ENCODE measurements around the gene IQUB.
"Not testable (repeated sequence)": the region's sequence is repeated elsewhere in the genome, so short reads cannot be mapped to it uniquely, and the experiment has no call there.

IQUB gene

DNA sequence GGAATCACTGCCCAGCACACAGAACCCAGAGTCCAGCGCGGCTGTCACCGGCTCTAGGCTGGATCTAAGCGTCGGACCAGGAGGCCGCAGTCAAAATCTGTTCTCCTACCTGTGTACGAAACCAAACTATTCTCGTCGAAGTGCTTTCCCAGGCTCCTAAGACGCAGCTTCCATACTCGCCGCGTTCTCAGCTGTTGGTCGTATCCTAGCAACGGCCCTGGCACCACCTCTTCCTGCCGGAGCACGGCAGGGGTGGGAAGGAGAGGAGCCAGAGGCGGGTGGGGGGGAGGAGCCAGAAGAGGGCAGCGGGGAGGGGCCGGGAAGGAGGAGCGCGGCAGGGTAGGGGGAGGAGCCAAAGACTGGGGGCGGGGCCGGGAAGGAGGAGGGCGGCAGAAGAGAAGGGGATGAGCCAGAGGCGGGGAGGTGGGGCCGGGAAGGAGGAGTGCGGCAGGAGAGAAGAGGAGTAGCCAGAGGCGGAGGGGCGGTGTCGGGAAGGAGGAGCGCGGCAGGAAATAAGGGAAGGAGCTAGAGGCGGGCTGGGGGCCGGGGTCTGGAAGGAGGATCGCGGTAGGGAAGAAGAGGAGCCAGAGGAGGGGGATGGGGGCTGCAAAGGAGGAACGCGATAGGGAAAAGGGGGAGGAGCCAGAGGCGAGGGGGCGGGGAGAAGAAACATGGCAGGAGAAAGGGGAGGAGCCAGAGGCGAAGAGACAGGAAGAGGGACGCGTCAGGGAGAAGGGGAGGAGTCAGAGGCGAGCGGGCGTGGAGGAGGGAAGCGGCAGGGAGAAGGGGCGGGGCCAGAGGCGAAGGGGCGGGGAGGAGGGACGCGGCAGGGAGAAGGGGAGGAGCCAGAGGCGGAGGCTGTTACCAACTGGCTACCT, at the start of gene IQUB:
Gene IQUB, minus strand, starts transcription at position 213 of the 878 bp plus-strand sequence. CDS start 22,255 bp downstream, outside the sequence.
- peak; percentile 96 for DNase-seq

DNA sequence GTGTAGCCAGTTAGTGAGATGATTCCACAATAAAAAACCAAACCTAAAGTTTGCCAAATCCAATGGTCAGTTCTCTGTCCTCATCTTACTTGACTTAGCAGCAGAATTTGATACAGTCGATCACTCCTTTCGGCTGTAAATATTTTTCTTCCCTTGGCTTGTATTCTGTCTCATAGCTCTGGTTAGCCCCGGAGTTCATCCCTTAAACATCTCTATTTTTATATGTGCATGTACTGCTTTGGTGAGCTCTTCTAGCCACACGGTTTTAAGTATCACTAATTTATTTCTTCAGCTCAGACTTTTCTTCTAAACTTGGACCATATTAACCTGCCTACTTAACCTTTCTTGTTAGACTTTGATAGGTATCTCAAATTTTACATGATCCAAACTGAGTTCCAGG, 49.4 kb upstream of the IQUB start:
- no peak for DNase-seq

DNA sequence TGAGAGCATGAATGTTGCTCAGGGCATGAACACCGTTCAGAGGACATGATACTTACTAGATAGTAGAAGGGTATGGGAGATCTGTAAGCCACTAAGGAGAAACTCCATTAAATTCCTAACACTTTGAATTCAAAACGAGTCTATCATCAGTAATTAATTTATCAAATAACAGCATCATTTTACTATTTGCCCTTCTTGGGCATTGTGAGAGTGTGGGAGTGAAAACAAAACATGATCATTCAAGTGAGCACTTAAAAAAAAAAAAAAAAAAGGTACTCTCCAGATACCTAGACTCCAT, 46.7 kb upstream of the IQUB start:
- DNase-seq: no peak

DNA sequence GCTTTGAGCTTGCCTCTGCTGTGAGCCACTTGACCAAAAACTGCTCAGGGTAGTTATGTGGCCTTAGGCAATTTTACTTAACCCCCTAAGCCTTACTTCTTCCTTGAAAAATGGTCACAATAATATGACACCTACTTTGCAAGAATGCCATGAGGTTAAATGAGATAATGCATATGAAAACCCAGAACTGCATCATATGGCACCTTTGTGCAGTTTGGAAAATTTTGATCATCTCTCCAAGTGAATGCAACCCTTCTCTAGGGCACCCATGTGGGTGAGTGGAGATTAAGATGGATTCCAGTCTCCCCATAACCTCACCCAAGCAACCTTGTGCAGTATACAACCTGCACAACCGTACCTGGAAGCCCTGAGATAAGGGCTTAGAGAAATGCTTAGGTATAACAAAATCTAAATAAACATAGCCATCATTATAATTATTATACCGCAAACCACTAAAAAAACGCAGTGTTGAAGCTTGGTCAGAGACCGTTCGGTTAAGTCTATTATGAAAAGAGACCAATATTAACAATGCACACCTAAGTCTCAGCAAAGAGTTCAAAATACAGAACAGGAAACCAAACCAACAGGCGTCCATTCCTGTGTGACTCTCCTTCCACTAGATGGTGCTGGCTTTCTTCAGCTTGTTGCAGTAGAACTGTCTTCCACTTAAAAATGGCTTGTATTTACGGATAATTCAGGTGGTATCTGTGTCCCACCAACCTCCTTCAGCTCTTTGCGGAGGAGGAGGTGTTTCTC, 46.2 kb upstream of the IQUB start:
- peak; percentile 12 for DNase-seq

DNA sequence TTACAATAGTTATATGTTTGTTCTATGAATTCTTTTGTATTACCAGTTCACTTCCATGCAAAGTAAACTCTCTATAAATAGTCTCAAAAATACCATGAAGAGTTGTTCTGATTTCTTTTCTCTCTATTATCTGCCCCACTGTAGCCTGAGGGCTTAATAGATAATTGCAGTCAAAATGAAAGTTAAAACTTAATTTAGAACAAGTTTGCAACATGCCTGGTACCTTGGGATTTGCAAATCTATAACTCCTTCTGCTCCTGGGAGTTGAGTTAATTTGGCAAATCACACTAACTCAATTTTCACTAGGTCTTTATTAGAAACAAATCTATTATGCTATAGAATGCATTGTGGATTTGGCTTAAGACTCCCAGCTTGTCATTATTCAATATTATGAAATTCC, 45.0 kb upstream of the IQUB start:
- no peak for DNase-seq

DNA sequence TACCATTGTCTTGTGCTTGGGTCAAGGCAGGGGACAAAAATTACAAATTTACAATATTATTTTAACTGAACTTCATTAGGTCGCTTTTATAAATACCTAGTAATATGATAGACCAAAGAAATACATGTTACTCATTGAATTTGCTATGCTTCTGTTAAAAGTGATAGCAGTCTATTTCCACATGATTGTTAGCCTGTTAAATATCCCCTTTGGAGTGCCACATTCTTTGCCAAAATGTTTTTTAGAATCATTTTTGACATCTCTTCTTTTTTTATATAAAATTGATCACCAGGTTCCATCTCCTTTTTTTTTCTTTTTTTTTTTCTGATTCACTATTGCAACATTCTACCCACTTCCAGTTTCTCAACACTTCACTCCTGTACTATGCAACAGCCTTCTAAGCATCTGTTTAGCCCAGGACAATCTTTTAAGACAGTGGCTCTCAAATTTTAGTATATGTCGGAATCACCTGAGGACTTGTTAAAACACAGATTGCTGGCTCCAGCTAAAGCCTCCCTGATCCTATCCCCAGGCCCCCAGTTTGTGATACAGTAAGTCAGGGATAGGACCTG, 39.6 kb upstream of the IQUB start:
- no peak for DNase-seq

DNA sequence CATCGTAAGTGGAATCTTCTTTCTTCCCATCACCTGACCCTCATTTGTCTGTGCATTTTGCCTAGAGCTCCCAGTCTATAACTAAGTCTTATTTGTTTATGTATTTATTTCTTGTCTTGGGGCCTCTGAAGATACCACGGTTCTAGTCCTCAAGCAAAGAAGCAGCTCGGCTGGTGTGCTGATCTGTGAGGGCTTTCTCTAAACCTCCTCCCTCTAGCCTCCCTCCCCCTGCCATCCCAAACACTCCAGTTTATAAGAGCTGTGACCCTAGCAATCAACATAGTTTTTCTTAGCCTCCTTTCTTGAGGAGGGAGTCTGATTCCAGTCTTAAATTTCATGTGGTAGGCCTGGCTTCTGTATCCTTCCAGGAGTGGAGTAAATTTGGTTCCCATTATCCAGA, 38.9 kb upstream of the IQUB start:
- DNase-seq: no peak

DNA sequence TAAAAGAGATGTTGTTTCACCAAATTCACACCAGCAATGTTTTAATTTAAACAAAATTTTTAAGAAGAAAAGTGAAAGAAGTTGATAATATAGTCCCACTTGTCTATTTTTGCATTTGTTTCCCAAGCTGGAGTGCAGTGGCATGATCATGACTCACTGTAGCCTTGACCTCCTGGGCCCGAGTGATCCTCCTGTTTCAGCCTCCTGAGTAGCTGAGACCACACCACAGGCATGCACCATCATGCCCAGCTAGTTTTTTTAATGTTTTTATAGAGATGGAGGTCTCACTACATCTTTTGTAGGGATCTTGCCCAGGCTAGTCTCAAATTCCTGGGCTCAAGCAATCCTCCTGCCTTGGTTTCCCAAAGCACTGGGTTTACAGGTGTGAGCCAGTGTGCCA, 37.3 kb upstream of the IQUB start:
- DNase-seq: no peak

DNA sequence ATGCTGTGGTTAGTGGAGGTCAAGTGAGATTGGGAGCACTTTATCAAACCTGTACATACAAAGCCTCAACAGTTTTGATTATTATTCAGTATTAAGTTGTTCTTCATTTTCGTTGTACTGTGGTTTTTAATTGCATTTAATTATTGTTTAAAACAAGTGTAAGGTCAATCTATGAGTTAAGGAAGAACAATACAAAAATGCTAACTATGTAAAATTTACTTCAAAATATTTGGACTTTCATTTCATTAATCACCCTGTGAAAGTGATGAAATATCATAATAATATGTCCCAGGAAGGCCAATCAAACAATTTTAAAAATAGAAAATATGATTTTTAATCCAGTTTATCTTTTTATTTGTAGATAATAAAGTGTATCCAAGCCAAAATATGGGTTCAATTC, 36.8 kb upstream of the IQUB start:
- no peak for DNase-seq

DNA sequence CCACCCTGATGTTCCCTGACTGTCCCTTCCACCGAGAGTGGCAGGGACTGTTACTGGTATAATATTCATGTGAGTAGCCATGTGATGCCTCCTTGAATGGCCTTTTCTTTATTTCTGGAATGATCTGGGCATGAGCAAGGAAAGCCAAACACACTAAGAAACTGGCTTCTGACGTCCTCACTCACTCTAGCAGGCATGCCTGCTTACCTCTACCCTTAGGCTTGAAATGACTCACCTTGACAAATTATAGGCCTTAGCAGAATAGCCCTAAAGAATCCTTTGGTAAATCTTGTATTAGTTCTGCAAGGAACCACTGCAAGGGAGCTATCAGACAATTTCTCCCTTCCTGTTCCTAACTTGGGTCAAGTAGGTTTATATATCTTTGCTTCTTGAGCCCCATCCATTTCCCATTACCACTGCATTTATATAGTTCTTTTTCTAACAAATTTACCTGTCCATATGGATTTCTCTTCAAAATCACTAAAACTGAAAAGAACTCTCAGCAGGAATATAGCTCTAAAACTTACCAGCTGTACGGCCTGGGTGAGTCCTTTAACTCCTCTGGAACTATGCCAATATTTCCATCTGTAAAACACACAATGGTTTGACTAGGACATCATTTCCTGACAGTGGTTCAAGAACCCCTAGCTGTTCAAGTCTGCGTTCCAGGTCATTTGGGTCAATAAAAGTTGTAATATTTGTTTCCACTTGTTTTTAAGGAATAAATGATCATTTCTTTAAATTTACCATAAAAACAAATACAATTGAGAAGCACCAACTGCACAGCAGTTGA, 36.2 kb upstream of the IQUB start:
- DNase-seq: no peak

DNA sequence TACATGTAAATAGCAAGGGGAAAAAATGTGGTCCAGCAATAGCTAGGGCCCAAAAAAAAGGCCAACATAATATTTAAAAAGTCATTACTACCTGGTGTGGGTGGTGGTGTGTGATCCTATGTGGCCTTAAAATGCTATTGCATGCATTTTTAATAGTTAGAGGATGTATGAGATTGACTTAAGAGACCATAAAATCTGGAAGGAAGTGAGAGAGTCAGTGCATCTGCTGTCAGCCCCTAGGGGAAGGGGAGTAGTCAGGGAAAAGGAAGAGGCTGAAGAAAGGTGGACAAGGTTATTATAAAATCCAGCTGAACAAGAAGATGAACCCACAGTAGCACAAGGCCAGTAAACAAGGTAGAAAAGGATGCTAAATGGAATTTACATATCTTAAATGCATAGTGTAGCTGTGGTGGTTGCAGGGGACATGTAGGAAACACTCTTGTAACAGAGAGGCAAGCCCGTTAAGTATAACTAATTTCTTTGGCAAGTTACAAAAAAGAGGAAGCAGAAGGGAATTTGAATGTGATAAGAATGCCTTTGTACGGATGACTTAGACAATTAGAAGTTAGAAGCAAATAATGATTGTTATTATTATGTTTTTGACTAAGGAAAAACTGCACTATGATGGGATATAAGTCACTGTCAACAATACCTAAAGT, 35.1 kb upstream of the IQUB start:
- DNase-seq: no peak

DNA sequence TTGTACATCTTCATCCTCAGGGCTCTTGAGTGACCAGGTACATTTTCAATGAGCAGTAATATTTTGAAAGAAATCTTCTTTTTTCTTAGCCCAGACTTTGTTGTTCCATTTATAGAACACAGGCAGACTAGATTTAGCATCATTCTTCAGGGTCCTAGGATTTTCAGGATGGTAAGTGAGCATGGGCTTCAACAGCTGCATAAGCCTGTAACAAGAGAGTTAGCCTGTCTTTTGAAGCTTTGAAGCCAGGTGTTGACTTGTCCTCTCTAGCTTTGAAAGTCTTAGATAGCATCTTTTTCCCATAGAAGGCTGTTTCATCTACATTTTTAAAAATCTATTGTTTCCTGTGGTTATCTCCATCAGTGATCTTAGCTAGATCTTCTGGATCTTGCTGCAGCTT, 27.7 kb upstream of the IQUB start:
- no peak for DNase-seq

DNA sequence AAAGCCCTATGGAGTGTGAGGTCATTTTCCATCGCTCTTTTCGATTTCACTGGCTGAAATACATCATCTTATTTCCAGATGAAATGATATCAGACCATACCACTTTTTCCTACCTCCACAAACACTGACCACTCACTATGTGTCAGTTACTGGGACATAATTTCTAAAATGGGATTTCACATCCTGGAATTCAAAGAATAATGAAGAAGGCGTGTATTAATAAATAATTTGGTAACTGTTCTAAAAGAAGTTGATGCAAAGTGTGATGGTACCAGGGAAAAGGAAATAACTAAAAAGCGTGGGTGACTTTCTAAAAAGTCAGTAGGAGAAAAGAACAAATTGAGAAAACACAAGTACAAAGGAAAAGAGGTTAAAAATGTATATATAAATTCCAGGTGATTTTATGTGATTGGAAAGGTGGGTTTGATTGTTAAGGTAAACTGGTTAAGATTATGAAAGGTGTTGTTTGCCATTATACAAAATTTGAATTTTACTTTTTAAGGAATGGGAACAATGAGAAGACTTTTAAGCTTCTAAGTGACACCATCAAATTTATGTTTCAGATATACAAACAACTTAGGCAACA, 24.0 kb upstream of the IQUB start:
- DNase-seq: no peak

DNA sequence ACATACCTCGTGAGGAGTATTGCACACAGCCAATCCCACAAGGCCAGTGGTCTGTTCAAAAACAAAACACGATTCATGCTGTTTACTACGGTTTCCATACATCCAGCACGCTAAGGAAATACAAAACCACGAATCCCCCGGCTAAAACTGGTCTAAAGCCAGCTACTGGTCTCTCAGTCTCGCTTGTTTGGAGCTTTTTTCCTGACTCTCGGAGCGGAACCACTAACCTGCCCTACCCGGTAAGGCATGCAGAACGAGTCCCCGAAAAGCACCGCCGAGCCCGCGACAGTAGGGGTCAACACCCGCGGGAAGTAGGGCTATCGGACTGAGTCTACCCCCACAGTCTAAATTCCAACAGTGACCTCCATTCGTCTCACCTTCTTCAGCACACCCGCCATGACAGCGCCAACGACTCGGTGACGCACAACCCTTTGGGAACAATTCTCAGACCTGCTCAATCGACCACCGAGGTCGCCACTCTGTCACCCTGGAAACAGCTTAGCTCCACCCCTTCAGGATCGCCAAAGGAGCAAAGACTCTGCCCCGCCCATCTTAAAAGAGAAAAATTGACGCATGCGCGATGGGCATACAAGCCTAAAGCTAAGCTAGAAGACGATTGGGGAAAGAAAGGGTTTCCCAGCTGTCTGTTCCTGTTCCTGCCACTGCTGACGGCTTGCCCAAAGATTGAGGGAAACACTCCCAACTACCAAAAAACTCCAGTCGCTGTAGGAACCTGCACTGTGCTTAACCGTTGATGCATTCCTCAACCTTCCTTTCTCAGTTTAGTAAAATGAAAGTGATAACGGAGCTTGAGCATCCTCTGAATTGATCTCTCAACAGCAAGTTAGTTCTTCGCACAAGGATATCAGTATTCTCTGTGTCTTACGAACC, 23.2 kb upstream of the IQUB start, which contains the start of gene NDUFA5:
Gene NDUFA5, minus strand, starts transcription at position 421 of the 891 bp plus-strand sequence. Its CDS starts 23 bp downstream, at position 398.
- peak; percentile 98 for DNase-seq

DNA sequence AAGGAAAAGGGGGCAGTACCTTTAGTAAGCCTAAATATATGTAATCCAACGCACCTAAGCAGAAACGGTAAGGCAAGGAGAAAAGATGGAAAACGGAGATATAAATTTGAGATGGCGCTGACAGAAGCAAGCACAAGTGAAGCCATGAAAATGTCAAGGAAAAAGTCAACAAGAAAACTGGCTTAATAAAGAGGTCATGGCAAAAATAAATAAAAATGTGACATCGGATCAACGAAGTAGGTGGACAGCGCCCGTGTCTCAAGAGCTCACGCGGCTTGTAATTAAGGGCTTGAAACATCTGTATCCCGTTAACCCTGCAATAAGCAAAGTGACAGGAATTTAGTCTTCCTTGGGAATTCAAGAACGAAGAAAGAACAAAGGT, 22.6 kb upstream of the IQUB start:
- DNase-seq: no peak

DNA sequence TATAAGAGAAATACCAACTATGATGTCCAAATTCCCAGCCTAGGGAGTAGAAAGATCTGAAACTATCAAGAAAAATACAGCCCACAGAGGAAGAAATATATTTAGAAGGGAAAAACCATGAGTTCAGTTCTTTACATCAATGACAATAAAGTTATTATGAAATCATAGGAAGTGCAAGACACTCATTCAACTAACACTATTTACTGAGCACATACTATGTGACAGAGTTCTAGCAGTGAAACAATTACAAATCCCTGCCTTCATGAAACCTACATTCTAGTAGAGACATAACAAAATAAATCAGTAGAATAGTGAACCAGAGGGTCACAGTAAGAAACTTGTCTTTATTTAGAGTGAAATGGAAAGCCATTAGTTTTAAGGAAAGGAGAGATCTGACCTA, 21.1 kb upstream of the IQUB start:
- no peak for DNase-seq

DNA sequence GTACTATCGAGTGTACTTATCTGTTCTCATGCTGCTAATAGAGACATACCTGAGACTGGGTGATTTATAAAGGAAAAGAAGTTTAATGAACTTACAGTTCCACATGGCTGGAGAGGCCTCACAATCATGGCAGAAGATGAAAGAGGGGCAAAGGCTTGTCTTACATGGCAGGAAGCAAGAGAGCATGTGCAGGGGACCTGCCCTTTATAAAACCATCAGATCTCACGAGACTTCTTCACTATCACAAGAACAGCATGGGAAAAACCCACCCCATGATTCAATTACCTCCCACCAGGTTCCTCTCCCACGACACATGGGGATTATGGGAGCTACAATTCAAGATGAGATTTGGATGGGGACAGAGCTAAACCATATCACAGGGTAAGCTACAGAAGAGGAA, 18.8 kb upstream of the IQUB start:
- DNase-seq: no peak

DNA sequence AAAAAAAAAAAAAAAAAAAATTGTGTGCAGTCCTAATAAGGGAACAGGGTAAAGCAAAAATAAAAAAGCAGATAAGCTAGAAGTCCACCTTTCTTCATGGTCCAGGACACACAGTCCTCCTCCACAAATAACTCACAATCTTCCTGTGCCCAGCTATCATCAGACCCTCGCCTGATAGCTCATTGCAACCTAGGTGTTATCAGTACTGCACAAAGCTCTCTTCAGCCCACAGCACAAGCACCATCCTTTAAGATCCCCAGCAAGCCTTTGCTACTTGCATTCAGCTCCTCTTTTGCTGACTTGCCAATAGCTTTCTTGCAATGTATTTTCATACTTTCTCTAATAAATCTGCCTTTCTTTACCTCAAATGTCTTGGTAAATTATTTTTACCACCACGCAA, 18.2 kb upstream of the IQUB start:
- DNase-seq: no peak

DNA sequence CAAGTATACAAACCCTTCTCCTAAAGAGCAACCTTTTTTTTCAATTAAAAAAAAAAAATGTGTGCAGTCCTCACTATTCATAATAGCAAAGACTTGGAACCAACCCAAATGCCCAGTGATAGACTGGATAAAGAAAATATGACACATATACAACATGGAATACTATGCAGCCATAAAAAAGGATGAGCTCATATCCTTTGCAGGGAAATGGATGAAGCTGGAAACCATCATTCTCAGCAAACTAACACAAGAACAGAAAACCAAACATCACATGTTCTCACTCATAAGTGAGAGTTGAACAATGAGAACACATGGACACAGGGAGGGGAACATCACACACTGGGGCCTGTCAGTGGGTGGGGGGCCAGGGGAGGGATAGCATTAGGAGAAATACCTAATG, 17.7 kb upstream of the IQUB start:
- not testable (repeated sequence) for DNase-seq

DNA sequence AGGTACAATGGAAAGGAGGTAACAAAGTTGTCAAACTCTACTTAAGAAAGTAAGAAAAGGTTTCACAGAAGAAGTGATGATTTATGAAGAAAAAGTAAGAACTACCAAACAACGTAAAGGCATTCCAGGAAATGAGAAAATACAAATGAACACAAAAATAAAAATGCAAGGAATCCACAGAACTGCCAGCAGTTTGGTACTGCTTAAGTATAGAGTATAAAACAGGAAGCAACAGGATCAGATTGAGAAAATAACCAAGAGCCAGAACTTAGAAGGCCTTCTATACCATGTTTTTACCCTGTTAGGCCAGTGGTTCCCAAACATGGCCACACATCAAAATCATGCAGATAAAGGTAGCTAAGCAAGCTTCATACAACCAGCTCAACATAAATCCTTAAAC, 14.0 kb upstream of the IQUB start:
- DNase-seq: no peak

DNA sequence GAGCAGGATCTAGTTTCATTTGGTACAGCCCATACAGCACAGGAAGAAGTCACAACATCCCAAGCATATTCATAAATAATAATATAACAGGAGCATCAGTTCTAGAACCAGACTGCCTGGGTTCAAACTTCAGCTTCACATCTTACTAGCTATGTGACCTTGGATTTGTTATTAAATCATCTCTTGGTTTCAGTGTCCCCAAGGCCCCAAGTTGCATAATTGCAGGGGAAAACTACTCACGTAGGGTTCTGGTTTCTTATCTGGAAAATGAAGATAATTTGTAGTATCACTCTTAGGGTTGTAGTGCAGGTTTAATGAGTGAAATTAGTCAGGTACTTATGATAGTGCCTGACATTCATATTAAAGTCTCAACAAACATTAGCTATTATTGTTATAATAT, 5.5 kb upstream of the IQUB start:
- no peak for DNase-seq

All from activated CD4-positive, alpha-beta T cell treated with anti-CD3 and anti-CD28 coated beads, Interleukin-2, amount 50 U/mL, for 16 hours (primary cell).